Adipose tissue (tissue), 3 donors: ENCODE results near the gene MYB. TPM values are rescaled to one million over a fixed set of nuclear protein-coding genes. Genes with fewer than 3 reads are reported as not detected.
"Not testable (repeated sequence)": the region's sequence is repeated elsewhere in the genome, so short reads cannot be mapped to it uniquely, and the experiment has no call there.

Experiments
- H3K27ac ChIP-seq: one replicate; pipeline ENCODE4 v1.5.1; 2013; ENCODE audit warnings: low read depth, low read length
- WGBS, 3 donors: extraction: QIAGEN DNeasy Blood & Tissue Kit; methylation state at CpG; one replicate each; pipeline ENCODE4 v1.1.7; 2013; 5-methylcytosine and 5-hydroxymethylcytosine counted together
- polyA plus RNA-seq, 3 donors: library from polyadenylated mRNA; stranded (reverse); fragments of 200-250 nt; gene quantifications; one replicate each; pipeline ENCODE4 v1.2.3, GENCODE V29; 2013
- donor health status: healthy with polysubstance abuse.
- donor health status: Bipolar disorder and iron deficiency.
- donor health status: healthy.

The MYB gene
- polyA plus RNA-seq, 3 donors, result 0.05 to 0.22 (median 0.06) TPM

GRCh38 chr6:135230711-135231468, 49.8 kb downstream of the MYB start:
- WGBS, 3 donors, result 52 to 77% (median 57%) methylated on average over 3 of the region's 3 CpGs
- H3K27ac ChIP-seq, result no peak overlapping the region

GRCh38 chr6:135231469-135231844, 50.3 kb downstream of the MYB start:
- H3K27ac ChIP-seq, result no peak overlapping the region
- WGBS, 3 donors, result 84 to 90% (median 87%) methylated on average over 1 of the region's 1 CpG

GRCh38 chr6:135233686-135234491, 52.8 kb downstream of the MYB start:
- no peak overlapping the region for H3K27ac ChIP-seq
- WGBS, 3 donors, result 50 to 71% (median 55%) methylated on average over 5 of the region's 5 CpGs

- WGBS, 3 donors, result 47 to 68% (median 54%) methylated on average over 1 of the region's 1 CpG
- H3K27ac ChIP-seq, result no peak overlapping the region
These were observed 53.3 kb downstream of the MYB start for GRCh38 chr6:135234492-135234780.

GRCh38 chr6:135235716-135236115, 54.6 kb downstream of the MYB start:
- no peak overlapping the region for H3K27ac ChIP-seq
- WGBS, 3 donors, result 74 to 84% (median 75%) methylated on average over 5 of the region's 5 CpGs

- H3K27ac ChIP-seq, result no peak overlapping the region
These were observed 55.2 kb downstream of the MYB start for GRCh38 chr6:135236319-135236718.

GRCh38 chr6:135236732-135237131, 55.6 kb downstream of the MYB start:
- WGBS, 3 donors, result 52 to 65% (median 53%) methylated on average over 6 of the region's 6 CpGs
- no peak overlapping the region for H3K27ac ChIP-seq

More at GRCh38 chr6:135236319-135236718, 55.2 kb downstream of the MYB start:
- 74 to 85% (median 83%) methylated on average over 1 of the region's 1 CpG for WGBS, 3 donors

GRCh38 chr6:135240711-135241110, 59.6 kb downstream of the MYB start:
- 86 to 90% (median 87%) methylated on average over 5 of the region's 5 CpGs for WGBS, 3 donors
- H3K27ac ChIP-seq, result no peak overlapping the region

- H3K27ac ChIP-seq, result no peak overlapping the region
- 83 to 88% (median 86%) methylated on average over 7 of the region's 7 CpGs for WGBS, 3 donors
These were observed 63.0 kb downstream of the MYB start for GRCh38 chr6:135243871-135244796.

GRCh38 chr6:135244805-135245204, 63.7 kb downstream of the MYB start:
- no peak overlapping the region for H3K27ac ChIP-seq
- 79 to 94% (median 82%) methylated on average over 6 of the region's 6 CpGs for WGBS, 3 donors

- H3K27ac ChIP-seq, result not testable (repeated sequence)
- 90 to 93% (median 92%) methylated on average over 8 of the region's 8 CpGs for WGBS, 3 donors
These were observed 65.4 kb downstream of the MYB start for GRCh38 chr6:135246412-135247012.

- H3K27ac ChIP-seq, result no peak overlapping the region
- WGBS, 3 donors, result 81 to 92% (median 85%) methylated on average over 9 of the region's 9 CpGs
These were observed 69.1 kb downstream of the MYB start for GRCh38 chr6:135250234-135250633.

- no peak overlapping the region for H3K27ac ChIP-seq
- WGBS, 3 donors, result 88 to 92% (median 90%) methylated on average over 9 of the region's 9 CpGs
These were observed 69.8 kb downstream of the MYB start for GRCh38 chr6:135250751-135251497.

GRCh38 chr6:135251498-135252441, 70.7 kb downstream of the MYB start:
- no peak overlapping the region for H3K27ac ChIP-seq

GRCh38 chr6:135254471-135254870, 73.4 kb downstream of the MYB start:
- H3K27ac ChIP-seq, result no peak overlapping the region

More at GRCh38 chr6:135251498-135252441, 70.7 kb downstream of the MYB start:
- 53 to 66% (median 57%) methylated on average over 13 of the region's 13 CpGs for WGBS, 3 donors

GRCh38 chr6:135256866-135257265, 75.8 kb downstream of the MYB start:
- WGBS, 3 donors, result 60 to 75% (median 65%) methylated on average over 4 of the region's 4 CpGs
- H3K27ac ChIP-seq, result no peak overlapping the region

More at GRCh38 chr6:135254471-135254870, 73.4 kb downstream of the MYB start:
- 45 to 67% (median 56%) methylated on average over 1 of the region's 1 CpG for WGBS, 3 donors
